HepG2 (cell line): Measurements from ENCODE around the gene FXYD4. TPM values are rescaled to one million over a fixed set of nuclear protein-coding genes. Genes with fewer than 3 reads are reported as not detected.
"Not testable (repeated sequence)": the region's sequence is repeated elsewhere in the genome, so short reads cannot be mapped to it uniquely, and the experiment has no call there.

Source experiments
- ATAC-seq: fragments of 200-7000 bp; cut with Tn5 transposase; 3 replicates; pipeline ENCODE4 v1.9.1; 2020; ENCODE audit warnings: mild to moderate bottlenecking, moderate library complexity
- BruUV-seq: library from RNA; stranded (reverse); fragments of 400-500 nt; replicated peaks from 2 replicates; lab custom pipeline; 2021; lab: Mats Ljungman, UMichigan
- CTCF ChIA-PET: fragments of 300-600 bp; formaldehyde crosslinking; extraction: SDS; loops from one replicate; lab custom pipeline; 2021; ENCODE audit warnings: low total read pairs, inconsistent platforms, low intra/inter-chr PET ratio; lab: Yijun Ruan, JAX
- POLR2A ChIA-PET: fragments of 350-600 bp; sonication (Branson Sonifier 250); formaldehyde crosslinking; loops from one replicate; lab custom pipeline; 2020; ENCODE audit warnings: antibody characterized with exemption, inconsistent platforms; lab: Yijun Ruan, JAX
- DNase-seq: peaks from one replicate; pipeline ENCODE4 v3.0.0-alpha.2; 2015; ENCODE audit warnings: low spot score
- FAIRE-seq: peaks from 3 replicates; lab custom pipeline; 2011; peaks lifted over from hg19 to GRCh38; lab: Jason Lieb, UNC
- H2AFZ ChIP-seq: one replicate; pipeline ENCODE4 v1.6.1; 2011; ENCODE audit warnings: low read length, inconsistent platforms
- H3K27ac ChIP-seq: fragments of 300-600 bp; 3 replicates; pipeline ENCODE4 v1.8.0; 2011; ENCODE audit warnings: mixed run types, mild to moderate bottlenecking, mixed read lengths, low read length, inconsistent platforms; ENCODE audit not compliant: insufficient read depth; ENCODE audit errors: extremely low read length
- H3K27me3 ChIP-seq, 2 experiments: fragments of 200-600 bp in 1 of 2; 2 replicates in 1 of 2; 3 replicates in 1 of 2; pipeline versions ENCODE4 v1.6.0 to v1.8.0; 2011; ENCODE audit warnings: low read length in 2 of 2, mild to moderate bottlenecking in 2 of 2, moderate library complexity in 2 of 2, inconsistent platforms in 1 of 2; ENCODE audit not compliant: insufficient read depth in 2 of 2, control insufficient read depth in 1 of 2
- H3K36me3 ChIP-seq, 2 experiments: fragments of 200-600 bp in 1 of 2; replicated peaks in 1 of 2; 2 replicates in 1 of 2; 3 replicates in 1 of 2; pipeline versions ENCODE4 v1.5.1 to v1.8.0; 2011; ENCODE audit warnings: low read length in 2 of 2, inconsistent platforms in 1 of 2; ENCODE audit not compliant: insufficient read depth in 2 of 2, control insufficient read depth in 1 of 2
- H3K4me1 ChIP-seq: 2 replicates; pipeline ENCODE4 v1.5.1; 2012; ENCODE audit warnings: low read length, inconsistent platforms; ENCODE audit not compliant: insufficient read depth
- H3K4me2 ChIP-seq: 2 replicates; pipeline ENCODE4 v1.6.0; 2011; ENCODE audit warnings: low read depth, low read length, inconsistent platforms
- H3K4me3 ChIP-seq, 3 experiments: fragments of 200-600 bp in 1 of 3; sonication (generic), shearing (Covaris generic) in 1 of 3; replicated peaks in 1 of 3; 2 replicates each; pipeline ENCODE4 v1.5.1; 2011 to 2016; ENCODE audit warnings: low read length in 3 of 3, inconsistent platforms in 2 of 3, low read depth in 2 of 3, mild to moderate bottlenecking in 2 of 3, control low read depth in 1 of 3, mixed read lengths in 1 of 3; ENCODE audit not compliant: insufficient read depth in 1 of 3
- H3K79me2 ChIP-seq: one replicate; pipeline ENCODE4 v1.6.1; 2011; ENCODE audit warnings: low read length, inconsistent platforms; ENCODE audit not compliant: insufficient read depth
- H3K9ac ChIP-seq: 2 replicates; pipeline ENCODE4 v1.6.0; 2011; ENCODE audit warnings: mild to moderate bottlenecking, low read depth, low read length, inconsistent platforms; ENCODE audit not compliant: insufficient read depth
- H3K9me3 ChIP-seq: 2 replicates; pipeline ENCODE4 v1.5.1; 2012; ENCODE audit warnings: mild to moderate bottlenecking, low read length
- H4K20me1 ChIP-seq: 2 replicates; pipeline ENCODE4 v1.6.0; 2011; ENCODE audit warnings: inconsistent platforms, mild to moderate bottlenecking, low read length, moderate library complexity; ENCODE audit not compliant: insufficient read depth
- CHD4 ChIP-seq: fragments of 200-600 bp; sonication (generic); IDR thresholded peaks from 2 replicates; pipeline ENCODE4 v1.7.0; 2017; ENCODE audit warnings: mild to moderate bottlenecking, low read length, borderline replicate concordance
- CREB1 ChIP-seq, 2 experiments: fragments of 450-650 bp in 1 of 2; IDR thresholded peaks; 2 replicates each; pipeline ENCODE4 v1.6.1; 2016 to 2017; ENCODE audit warnings: control low read depth in 1 of 2, mild to moderate bottlenecking in 1 of 2, missing compliant biosample characterization in 1 of 2, missing genetic modification characterization in 1 of 2
- FOSL1 ChIP-seq: sonication (generic); formaldehyde crosslinking; IDR thresholded peaks from 2 replicates; pipeline ENCODE4 v1.9.0; 2021; ENCODE audit warnings: missing genetic modification reagents, borderline replicate concordance
- FOSL2 ChIP-seq: sonication (generic); formaldehyde crosslinking; IDR thresholded peaks from 2 replicates; pipeline ENCODE4 v1.4.0; 2020; ENCODE audit warnings: missing genetic modification reagents
- NCOR1 ChIP-seq: fragments of 200-600 bp; sonication (generic); IDR thresholded peaks from 2 replicates; pipeline ENCODE4 v1.7.0; 2017; ENCODE audit warnings: antibody characterized with exemption, low read length, borderline replicate concordance
- NFE2L2 ChIP-seq: fragments of 150-350 bp; IDR thresholded peaks from 2 replicates; pipeline ENCODE4 v1.6.1; 2014; ENCODE audit warnings: low read length
- SALL1 ChIP-seq: sonication (generic); formaldehyde crosslinking; IDR thresholded peaks from 2 replicates; pipeline ENCODE4 v1.8.0; 2022; ENCODE audit warnings: mild to moderate bottlenecking, missing genetic modification reagents
- SAP130 ChIP-seq: IDR thresholded peaks from 2 replicates; pipeline ENCODE4 v1.6.1; 2016; ENCODE audit warnings: low read depth
- ZKSCAN1 ChIP-seq: fragments of 150-350 bp; IDR thresholded peaks from 2 replicates; pipeline ENCODE4 v1.6.1; 2014; ENCODE audit warnings: low read length
- ZMYM2 ChIP-seq: sonication (generic); formaldehyde crosslinking; IDR thresholded peaks from 2 replicates; pipeline ENCODE4 v1.8.0; 2022; ENCODE audit warnings: mild to moderate bottlenecking, missing genetic modification reagents
- ZNF460 ChIP-seq: sonication (generic); formaldehyde crosslinking; IDR thresholded peaks from 2 replicates; pipeline ENCODE4 v1.5.1; 2020; ENCODE audit warnings: missing genetic modification reagents, mild to moderate bottlenecking, borderline replicate concordance
- ZNF569 ChIP-seq: sonication (generic); formaldehyde crosslinking; IDR thresholded peaks from 2 replicates; pipeline ENCODE4 v1.5.0; 2020; ENCODE audit warnings: mild to moderate bottlenecking, missing genetic modification reagents, moderate library complexity, borderline replicate concordance
- WGBS: methylation state at CpG from one replicate; pipeline ENCODE4 v1.1.6; 2017; ENCODE audit warnings: low lambda C conversion rate; 5-methylcytosine and 5-hydroxymethylcytosine counted together
- in situ Hi-C: cut with HindIII; loops from 2 replicates; pipeline ENCODE4 v1.10.0; 2017; ENCODE audit warnings: low pct_unique_long_range_greater_than_20kb; ENCODE audit not compliant: extremely low pct_ligation_motif_present
- intact Hi-C: fragments of 100-400 bp; cut with micrococcal nuclease; formaldehyde crosslinking; loops from one replicate; pipeline ENCODE4 v1.10.0; 2022; ENCODE audit not compliant: unreplicated experiment
- polyA plus RNA-seq, 8 experiments: library from polyadenylated mRNA; depleted of rRNA in 3 of 8; stranded (reverse) in 7 of 8; unstranded in 1 of 8; fragments of >200 nt; fragmentation: Illumina TruSeq in 4 of 8; extraction: Trizol in 4 of 8; gene quantifications; 2 replicates each; pipeline versions ENCODE4 v1.2.1 to v1.2.3, GENCODE V29; 2011 to 2016; ENCODE audit warnings: low read depth in 4 of 8, missing spikeins in 1 of 8, mixed read lengths in 1 of 8; ENCODE audit not compliant: insufficient read depth in 1 of 8
- total RNA-seq, 5 experiments: library from RNA; depleted of rRNA; stranded (reverse); fragments of >200 nt; fragmentation: Illumina TruSeq; extraction: Trizol; gene quantifications; 2 replicates each; pipeline ENCODE4 v1.2.3, GENCODE V29; 2016; ENCODE audit warnings: low read depth in 1 of 5
- TF ChIP-seq, protein P1 (sequence below): sonication (generic); formaldehyde crosslinking; IDR thresholded peaks from 2 replicates; pipeline ENCODE4 v1.4.0; 2020; ENCODE audit warnings: missing genetic modification reagents, mild to moderate bottlenecking, borderline replicate concordance
- TF ChIP-seq, protein P2 (sequence below): sonication (generic); formaldehyde crosslinking; IDR thresholded peaks from 2 replicates; pipeline ENCODE4 v1.4.0; 2020; ENCODE audit warnings: missing genetic modification reagents

The FXYD4 gene
- total and polyA plus RNA-seq, 2 of the 13 experiments (the other 11 are each of a cell fraction or from before 2014, with no cell fraction given), result not detected

DNA sequence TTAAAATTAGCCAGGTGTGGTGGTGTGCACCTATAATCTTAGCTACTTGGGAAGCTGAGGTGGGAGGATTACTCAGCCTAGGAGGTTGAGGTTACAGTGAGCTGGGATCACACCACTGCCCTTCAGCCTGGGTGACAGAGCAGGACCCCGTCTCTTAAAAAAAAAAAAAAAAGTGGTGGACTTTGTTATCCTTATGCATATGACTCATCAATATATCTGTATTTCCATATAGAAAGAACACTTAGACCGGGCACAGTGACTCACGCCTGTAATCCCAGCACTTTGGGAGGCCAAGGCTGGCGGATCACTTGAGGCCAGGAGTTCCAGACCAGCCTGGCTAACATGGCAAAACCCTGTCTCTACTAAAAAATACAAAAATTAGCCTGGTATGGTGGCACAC, 50.5 kb downstream of the FXYD4 start:
- peak overlapping the region in 1 of 3 experiments; percentile 64; a peak in 1 of 6 replicates for H3K4me3 ChIP-seq
- intact Hi-C loops (loop anchor here (1.0 kb wide), 1 partner anchor 26 kb away; no protein-coding TSS in a partner anchor), in situ Hi-C loops (loop anchor here (25.0 kb wide), 1 partner anchor 1540 kb away; the partner anchor contains the start of gene RASSF4)
- peak overlapping the region; percentile 81 for H3K9ac ChIP-seq
- H3K27me3 ChIP-seq; TF ChIP-seq CREB1 (CRISPR knock-in tag; IDR thresholded peaks at IDR 0.05): not testable (repeated sequence)
- TF ChIP-seq NFE2L2, result peak; percentile 78
- peak; percentile 89 for TF ChIP-seq ZMYM2
- peak; percentile 23; the same call in 1 of the 2 replicates for TF ChIP-seq NCOR1
- TF ChIP-seq CHD4, result peak; percentile 14; the same call in 1 of the 2 replicates
- peak; percentile 89 for TF ChIP-seq ZNF460 (CRISPR knock-in tag)
- TF ChIP-seq FOSL1 (CRISPR knock-in tag), result peak; percentile 35; the same call in 1 of the 2 replicates
- 0 out of 2 replicates have a peak, but pooled peaks have one; percentile 16 for TF ChIP-seq ZKSCAN1
- TF ChIP-seq, protein P1, sequence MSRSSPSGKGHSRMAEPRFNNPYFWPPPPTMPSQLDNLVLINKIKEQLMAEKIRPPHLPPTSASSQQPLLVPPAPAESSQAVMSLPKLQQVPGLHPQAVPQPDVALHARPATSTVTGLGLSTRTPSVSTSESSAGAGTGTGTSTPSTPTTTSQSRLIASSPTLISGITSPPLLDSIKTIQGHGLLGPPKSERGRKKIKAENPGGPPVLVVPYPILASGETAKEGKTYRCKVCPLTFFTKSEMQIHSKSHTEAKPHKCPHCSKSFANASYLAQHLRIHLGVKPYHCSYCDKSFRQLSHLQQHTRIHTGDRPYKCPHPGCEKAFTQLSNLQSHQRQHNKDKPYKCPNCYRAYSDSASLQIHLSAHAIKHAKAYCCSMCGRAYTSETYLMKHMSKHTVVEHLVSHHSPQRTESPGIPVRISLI (CRISPR knock-in tag), result peak; percentile 52; the same call in 1 of the 2 replicates
- TF ChIP-seq FOSL2, result peak; percentile 89
- TF ChIP-seq SALL1 (CRISPR knock-in tag), result peak; percentile 20; the same call in 1 of the 2 replicates
- TF ChIP-seq SAP130, result peak; percentile 27; the same call in 1 of the 2 replicates
- TF ChIP-seq ZNF569 (CRISPR knock-in tag), result 0 out of 2 replicates have a peak, but pooled peaks have one; percentile 1
- peak; percentile 71 for TF ChIP-seq CREB1 (IDR thresholded peaks at IDR 0.05)
- TF ChIP-seq, protein P2, sequence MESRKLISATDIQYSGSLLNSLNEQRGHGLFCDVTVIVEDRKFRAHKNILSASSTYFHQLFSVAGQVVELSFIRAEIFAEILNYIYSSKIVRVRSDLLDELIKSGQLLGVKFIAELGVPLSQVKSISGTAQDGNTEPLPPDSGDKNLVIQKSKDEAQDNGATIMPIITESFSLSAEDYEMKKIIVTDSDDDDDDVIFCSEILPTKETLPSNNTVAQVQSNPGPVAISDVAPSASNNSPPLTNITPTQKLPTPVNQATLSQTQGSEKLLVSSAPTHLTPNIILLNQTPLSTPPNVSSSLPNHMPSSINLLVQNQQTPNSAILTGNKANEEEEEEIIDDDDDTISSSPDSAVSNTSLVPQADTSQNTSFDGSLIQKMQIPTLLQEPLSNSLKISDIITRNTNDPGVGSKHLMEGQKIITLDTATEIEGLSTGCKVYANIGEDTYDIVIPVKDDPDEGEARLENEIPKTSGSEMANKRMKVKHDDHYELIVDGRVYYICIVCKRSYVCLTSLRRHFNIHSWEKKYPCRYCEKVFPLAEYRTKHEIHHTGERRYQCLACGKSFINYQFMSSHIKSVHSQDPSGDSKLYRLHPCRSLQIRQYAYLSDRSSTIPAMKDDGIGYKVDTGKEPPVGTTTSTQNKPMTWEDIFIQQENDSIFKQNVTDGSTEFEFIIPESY, result peak; percentile 90
- TF ChIP-seq, all 625 proteins: peak for 14; not testable (repeated sequence) for 611
- H3K79me2 ChIP-seq, H4K20me1 ChIP-seq, CTCF ChIA-PET, H3K9me3 ChIP-seq, H2AFZ ChIP-seq, BruUV-seq, ATAC-seq, H3K36me3 ChIP-seq, FAIRE-seq: not testable (repeated sequence)
- POLR2A ChIA-PET, result interaction anchor here (0.9 to 4.9 kb wide), 5 partner anchors 10 to 24 kb away, joined by 3 to 39 read pairs (median 19); partner anchors contain the start of genes HNRNPF and ZNF487
- peak; percentile 50 for DNase-seq
- Histone ChIP-seq H3K27ac (peak overlapping the region; percentile 99), H3K4me2 (peak overlapping the region; percentile 87), H3K4me1 (peaks cover 70% of the 10 kb centered on the region)
- 32% methylated on average over 4 of the region's 4 CpGs for WGBS
